Stimulated activated CD4-positive, alpha-beta T cell treated with anti-CD3 and anti-CD28 coated beads, Interleukin-1b, Interleukin-23, amount 100 ng/mL, for 1 hour (primary cell): ENCODE data around the gene TAC3.
"Not testable (repeated sequence)": the region's sequence is repeated elsewhere in the genome, so short reads cannot be mapped to it uniquely, and the experiment has no call there.

Experiments
- DNase-seq, 2 donors: peaks; one replicate each; pipeline ENCODE4 v3.0.0-alpha.2; 2020; ENCODE audit warnings: low read depth in 2 of 2

Gene TAC3

DNA sequence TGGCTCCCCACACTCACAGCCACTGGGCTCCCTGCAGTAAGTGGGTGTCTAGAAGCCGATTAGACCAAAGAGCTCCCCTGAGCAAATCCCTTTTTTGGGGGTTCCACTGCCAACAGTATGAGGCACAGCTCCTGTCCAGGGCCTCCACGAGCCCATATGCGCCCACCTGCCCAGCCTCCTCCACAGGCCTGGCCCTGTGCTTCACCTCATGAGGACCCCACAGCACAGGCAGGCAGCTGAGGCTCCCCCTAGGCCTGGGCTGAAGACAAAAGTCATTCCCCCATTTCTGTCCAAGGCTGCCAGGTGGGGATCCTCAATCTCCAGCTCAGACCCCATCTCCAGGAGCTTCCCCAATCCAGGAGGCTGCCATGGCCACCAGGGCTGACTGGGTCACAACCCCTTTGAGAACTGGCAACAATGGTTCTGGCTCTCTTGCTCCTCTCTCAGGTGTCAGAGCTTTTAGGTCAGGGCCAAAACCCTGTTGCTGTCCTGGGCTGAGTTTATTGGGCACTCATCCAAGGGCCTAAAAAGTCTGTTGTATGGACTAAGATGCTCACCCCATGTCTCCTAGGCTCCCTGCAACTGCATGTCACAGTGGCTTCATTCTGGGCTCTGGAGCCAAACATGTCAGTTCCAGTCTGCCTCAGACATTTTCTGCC, 33.6 kb downstream of the TAC3 start:
- DNase-seq: not testable (repeated sequence)

DNA sequence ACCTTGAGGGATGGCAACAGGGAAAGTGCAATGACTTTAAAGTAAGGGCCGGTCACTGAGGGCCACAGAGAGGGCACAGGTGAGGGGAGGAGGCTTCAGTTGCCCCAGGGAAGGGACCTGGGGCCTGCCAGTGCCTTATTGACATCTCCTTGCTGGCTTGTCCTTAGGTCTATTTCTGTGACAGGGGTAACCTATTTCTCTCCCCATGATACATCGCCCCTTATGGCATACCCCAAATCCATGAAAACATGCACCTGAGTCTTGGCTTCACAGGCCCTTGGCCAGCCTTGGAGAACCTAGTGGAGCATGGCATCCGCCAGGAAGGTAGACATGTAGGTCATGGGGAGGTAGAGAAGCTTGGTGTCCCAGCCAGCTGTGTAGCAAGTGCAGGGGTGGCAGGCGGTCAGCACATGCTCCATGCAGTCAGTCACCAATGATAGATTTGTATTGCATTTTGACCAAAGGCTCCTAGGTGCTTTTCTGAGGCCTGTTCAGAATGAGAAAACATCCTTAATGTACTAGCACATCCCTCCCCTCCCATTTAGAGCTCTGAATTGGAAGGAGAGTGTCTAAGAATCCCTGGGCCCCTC, 35.3 kb downstream of the TAC3 start:
- no peak for DNase-seq

DNA sequence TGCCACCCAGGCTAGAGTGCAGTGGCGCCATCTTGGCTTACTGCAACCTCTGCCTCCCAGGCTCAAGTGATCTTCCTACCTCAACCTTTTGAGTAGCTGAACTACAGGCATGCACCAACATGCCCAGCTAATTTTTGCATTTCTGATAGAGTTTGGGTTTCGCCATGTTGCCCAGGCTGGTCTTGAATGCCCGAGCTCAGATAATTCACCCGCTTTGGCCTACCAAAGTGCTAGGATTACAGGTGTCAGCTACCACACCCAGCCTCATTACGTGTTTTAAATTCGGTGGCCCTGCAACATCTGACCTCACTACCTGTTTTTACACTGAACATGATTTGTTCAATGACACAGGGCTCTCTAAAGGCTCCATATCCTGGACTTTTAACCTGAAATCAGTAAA, 36.1 kb downstream of the TAC3 start:
- no peak for DNase-seq

DNA sequence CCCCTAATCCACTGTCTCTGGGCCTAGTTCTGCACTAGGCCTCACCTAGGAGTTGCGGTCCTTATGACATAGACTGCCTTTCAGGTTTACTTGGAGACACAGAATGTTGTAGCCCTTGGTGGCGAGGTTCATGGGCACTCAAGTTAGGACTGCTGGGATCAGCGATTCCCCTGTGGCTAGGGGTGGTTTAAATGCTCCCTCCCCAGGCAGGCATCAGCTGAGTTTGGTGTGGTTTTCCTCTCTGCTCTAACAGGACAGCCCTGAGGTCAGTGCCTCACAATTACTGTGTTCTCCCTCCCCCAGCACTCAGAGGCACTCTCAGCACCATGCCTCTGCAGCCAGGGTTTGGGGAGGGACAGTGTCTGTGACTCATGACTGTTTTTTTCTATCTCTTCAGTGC, 36.7 kb downstream of the TAC3 start:
- DNase-seq: no peak

DNA sequence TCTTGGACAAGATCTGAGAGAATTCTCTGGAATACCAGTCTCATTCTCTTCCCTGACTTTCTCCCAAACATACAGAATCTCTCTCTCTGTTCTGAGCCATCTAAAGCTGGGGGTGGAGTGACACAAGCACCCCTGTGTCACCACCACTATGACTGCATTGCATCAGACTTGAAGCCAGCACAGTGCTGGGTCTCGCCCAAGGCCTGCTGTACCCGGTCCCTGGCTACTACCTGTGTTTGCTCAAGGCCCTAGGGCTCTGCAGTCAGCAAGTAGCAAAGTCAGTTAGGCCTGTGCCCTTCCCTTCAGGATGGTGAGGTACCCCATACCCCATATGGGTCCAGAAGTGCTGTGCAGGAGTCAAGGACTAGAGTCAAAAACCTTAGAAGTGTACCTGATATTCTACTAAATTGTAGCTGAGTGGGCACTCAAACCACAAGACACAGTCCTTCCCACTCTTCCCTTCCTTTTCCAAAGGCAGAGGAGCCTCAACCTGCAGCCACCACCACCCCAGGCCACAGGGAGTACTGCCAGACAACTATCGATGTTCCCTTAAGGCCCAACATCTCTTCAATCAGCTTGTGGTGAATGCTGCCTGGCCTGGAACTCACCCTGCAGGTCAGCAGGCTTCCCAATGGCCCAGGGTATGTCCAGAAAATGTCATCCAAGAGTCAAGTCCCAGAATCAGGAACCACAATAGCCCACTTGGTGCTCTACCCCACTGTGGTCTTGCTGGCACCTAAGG, 37.8 kb downstream of the TAC3 start:
- no peak for DNase-seq

DNA sequence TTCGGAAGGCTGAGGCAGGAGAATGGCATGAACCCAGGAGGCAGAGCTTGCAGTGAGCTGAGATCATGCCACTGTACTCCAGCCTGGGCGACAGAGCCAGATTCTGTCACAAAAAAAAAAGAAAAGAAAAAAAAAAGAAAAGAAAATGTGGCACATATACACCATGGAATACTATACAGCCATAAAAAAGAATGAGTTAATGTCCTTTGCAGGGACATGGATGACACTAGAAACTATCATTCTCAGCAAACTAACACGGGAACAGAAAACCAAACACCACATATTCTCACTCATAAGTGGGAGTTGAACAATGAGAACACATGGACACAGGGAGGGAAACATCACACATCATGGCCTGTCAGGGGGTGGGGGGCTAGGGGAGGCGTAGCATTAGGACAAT, 39.0 kb downstream of the TAC3 start:
- DNase-seq: not testable (repeated sequence)

DNA sequence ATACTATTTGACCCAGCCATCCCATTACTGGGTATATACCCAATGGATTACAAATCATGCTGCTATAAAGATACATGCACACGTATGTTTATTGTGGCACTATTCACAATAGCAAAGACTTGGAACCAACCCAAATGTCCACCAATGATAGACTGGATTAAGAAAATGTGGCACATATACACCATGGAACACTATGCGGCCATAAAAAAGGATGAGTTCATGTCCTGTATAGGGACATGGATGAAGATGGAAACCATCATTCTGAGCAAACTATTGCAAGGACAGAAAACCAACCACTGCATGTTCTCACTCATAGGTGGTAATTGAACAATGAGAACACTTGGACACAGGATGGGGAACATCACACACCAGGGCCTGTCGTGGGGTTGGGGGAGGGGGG, 42.1 kb downstream of the TAC3 start:
- DNase-seq: not testable (repeated sequence)

DNA sequence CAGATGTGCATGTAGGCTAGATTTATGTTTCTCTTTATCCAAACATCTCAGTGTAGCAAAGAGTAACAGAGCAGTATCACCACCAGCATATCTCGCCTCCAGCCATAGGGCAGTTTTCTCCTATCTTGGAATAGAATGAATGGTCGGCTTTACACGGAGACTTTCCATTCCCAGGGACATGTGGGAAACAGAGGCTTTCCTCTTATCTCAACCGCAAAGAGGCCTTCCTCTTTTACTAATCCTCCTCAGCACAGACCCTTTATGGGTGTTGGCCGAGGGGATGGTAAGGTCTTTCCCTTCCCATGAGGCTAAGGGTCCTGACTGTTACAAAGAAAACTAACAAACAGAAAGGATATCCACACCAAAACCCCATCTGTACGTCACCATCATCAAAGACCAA, 47.4 kb downstream of the TAC3 start:
- DNase-seq: not testable (repeated sequence)

DNA sequence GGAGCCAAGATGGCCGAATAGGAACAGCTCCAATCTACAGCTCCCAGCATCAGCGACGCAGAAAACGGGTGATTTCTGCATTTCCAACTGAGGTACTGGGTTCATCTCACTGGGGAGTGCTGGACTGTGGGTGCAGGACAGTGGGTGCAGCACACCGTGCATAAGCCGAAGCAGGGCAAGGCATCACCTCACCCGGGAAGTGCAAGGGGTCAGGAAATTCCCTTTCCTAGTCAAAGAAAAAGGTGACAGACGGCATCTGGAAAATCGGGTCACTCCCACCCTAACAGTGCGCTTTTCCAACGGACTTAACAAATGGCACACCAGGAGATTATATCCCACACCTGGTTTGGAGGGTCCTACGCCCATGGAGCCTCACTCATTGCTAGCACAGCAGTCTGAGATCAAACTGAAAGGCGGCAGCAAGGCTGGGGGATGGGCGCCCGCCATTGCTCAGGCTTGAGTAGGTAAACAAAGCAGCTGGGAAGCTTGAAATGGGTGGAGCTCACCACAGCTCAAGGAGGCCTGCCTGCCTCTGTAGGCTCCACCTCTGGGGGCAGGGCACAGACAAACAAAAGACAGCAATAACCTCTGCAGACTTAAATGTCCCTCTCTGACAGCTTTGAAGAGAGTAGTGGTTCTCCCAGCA, 50.2 kb downstream of the TAC3 start:
- DNase-seq: not testable (repeated sequence)

DNA sequence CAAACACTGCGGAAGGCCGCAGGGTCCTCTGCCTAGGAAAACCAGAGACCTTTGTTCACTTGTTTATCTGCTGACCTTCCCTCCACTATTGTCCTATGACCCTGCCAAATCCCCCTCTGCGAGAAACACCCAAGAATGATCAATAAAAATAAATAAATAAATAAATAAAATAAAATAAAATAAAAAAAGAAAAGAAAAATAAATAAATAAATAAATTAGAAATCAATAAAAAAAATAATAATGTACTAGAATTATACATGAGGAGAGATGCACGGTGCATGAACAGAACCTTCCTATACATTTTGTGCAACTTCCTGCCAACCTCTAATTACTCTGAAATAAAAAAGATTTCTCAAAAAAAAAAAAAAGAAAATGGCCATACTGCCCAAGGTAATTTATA, 51.2 kb downstream of the TAC3 start:
- not testable (repeated sequence) for DNase-seq

DNA sequence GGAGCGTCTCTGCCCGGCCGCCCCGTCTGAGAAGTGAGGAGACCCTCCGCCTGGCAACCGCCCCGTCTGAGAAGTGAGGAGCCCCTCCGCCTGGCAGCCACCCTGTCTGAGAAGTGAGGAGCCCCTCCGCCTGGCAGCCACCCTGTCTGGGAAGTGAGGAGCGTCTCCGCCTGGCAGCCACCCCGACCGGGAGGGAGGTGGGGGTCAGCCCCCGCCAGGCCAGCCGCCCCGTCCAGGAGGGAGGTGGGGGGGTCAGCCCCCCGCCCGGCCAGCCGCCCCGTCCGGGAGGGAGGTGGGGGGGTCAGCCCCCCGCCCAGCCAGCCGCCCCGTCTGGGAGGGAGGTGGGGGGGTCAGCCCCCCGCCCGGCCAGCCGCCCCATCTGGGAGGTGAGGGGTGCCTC, 52.8 kb downstream of the TAC3 start:
- DNase-seq: not testable (repeated sequence)

DNA sequence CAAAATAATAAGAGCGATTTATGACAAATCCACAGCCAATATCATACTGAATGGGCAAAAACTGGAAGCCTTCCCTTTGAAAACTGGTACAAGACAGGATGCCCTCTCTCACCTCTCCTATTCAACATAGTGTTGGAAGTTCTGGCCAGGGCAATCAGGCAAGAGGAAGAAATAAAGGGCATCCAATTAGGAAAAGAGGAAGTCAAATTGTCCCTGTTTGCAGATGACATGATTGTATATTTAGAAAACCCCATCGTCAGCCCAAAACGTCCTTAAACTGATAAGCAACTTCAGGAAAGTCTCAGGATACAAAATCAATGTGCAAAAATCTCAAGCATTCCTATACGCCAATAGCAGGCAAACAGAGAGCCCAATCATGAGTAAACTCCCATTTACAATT, 54.1 kb downstream of the TAC3 start:
- not testable (repeated sequence) for DNase-seq
